OCI-LY1 (cell line): ENCODE measurements around the gene SLC24A3.

Experiments used
- EZH2 ChIP-seq: fragments of 200-600 bp; sonication (generic), shearing (Covaris generic); IDR thresholded peaks from 2 replicates; pipeline ENCODE4 v1.8.0; 2017; ENCODE audit warnings: borderline replicate concordance, mixed run types, mild to moderate bottlenecking, antibody characterized with exemption, low read length, moderate library complexity, mixed read lengths
- TF ChIP-seq, protein P1 (sequence below): fragments of 200-600 bp; sonication (generic), shearing (Covaris generic); IDR thresholded peaks from 2 replicates; pipeline ENCODE4 v1.5.1; 2017; ENCODE audit warnings: mild to moderate bottlenecking, antibody characterized with exemption, low read length, moderate library complexity, mixed read lengths

- TF ChIP-seq, protein P1, sequence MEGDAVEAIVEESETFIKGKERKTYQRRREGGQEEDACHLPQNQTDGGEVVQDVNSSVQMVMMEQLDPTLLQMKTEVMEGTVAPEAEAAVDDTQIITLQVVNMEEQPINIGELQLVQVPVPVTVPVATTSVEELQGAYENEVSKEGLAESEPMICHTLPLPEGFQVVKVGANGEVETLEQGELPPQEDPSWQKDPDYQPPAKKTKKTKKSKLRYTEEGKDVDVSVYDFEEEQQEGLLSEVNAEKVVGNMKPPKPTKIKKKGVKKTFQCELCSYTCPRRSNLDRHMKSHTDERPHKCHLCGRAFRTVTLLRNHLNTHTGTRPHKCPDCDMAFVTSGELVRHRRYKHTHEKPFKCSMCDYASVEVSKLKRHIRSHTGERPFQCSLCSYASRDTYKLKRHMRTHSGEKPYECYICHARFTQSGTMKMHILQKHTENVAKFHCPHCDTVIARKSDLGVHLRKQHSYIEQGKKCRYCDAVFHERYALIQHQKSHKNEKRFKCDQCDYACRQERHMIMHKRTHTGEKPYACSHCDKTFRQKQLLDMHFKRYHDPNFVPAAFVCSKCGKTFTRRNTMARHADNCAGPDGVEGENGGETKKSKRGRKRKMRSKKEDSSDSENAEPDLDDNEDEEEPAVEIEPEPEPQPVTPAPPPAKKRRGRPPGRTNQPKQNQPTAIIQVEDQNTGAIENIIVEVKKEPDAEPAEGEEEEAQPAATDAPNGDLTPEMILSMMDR: no peak
- no peak for TF ChIP-seq EZH2
Observed at GRCh38 chr20:19677336-19677735, 464.9 kb downstream of the SLC24A3 start.
